ACC112 (cell line): ENCODE measurements around the gene SDK2.

Experiments used
- H2AFZ ChIP-seq: fragments of 200-600 bp; sonication (generic); one replicate; pipeline ENCODE4 v1.6.0; 2017; ENCODE audit warnings: antibody characterized with exemption, low read length; ENCODE audit not compliant: unreplicated experiment
- H3K27ac ChIP-seq: fragments of 200-600 bp; sonication (generic); 2 replicates; pipeline ENCODE4 v1.5.1; 2014; ENCODE audit warnings: low read depth, mild to moderate bottlenecking, antibody characterized with exemption, low read length, moderate library complexity
- H3K27me3 ChIP-seq: fragments of 200-600 bp; sonication (generic); 2 replicates; pipeline ENCODE4 v1.6.1; 2014; ENCODE audit warnings: mild to moderate bottlenecking, antibody characterized with exemption, low read length, moderate library complexity, mixed read lengths; ENCODE audit not compliant: insufficient read depth
- H3K36me3 ChIP-seq: fragments of 200-600 bp; sonication (generic); 2 replicates; pipeline ENCODE4 v1.6.1; 2016; ENCODE audit warnings: mild to moderate bottlenecking, antibody characterized with exemption, low read length, moderate library complexity, mixed read lengths; ENCODE audit not compliant: insufficient read depth
- H3K4me1 ChIP-seq: fragments of 200-600 bp; sonication (generic); one replicate; pipeline ENCODE4 v1.6.1; 2016; ENCODE audit warnings: low read length, mixed read lengths; ENCODE audit not compliant: insufficient read depth, unreplicated experiment, control insufficient read depth
- H3K4me3 ChIP-seq: fragments of 200-600 bp; sonication (generic); 2 replicates; pipeline ENCODE4 v1.5.1; 2014; ENCODE audit warnings: mild to moderate bottlenecking, low read depth, low read length
- H3K79me2 ChIP-seq: fragments of 200-600 bp; sonication (generic); one replicate; pipeline ENCODE4 v1.6.0; 2016; ENCODE audit warnings: low read length; ENCODE audit not compliant: control insufficient read depth, unreplicated experiment, insufficient read depth

SDK2 gene

DNA sequence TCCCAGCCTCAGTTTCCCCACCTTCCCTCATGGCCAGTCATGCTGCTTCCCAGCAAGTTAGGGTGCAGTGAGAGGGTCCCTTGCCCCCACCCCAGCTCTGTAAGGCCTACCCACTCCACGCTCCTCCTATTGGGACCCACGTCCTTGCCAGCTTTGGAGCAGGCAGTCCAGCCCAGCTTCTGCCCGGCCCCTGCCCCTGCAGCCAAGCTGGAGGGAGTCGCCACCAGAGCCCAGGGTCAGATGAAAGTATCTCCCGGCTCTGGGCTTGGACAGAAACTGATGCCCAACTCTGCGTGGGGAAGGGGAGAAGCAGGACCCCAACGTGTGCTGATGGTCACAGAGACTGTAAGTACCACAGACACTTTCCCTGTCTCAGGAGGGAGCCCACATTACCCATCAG, 32.6 kb downstream of the SDK2 start:
- Histone ChIP-seq H2AFZ (no peak overlapping the region), H3K4me3 (no peak overlapping the region), H3K79me2 (no peaks in the 10 kb centered on the region), H3K36me3 (no peaks in the 10 kb centered on the region), H3K4me1 (no peaks in the 10 kb centered on the region), H3K27me3 (no peaks in the 10 kb centered on the region), H3K27ac (no peak overlapping the region)

DNA sequence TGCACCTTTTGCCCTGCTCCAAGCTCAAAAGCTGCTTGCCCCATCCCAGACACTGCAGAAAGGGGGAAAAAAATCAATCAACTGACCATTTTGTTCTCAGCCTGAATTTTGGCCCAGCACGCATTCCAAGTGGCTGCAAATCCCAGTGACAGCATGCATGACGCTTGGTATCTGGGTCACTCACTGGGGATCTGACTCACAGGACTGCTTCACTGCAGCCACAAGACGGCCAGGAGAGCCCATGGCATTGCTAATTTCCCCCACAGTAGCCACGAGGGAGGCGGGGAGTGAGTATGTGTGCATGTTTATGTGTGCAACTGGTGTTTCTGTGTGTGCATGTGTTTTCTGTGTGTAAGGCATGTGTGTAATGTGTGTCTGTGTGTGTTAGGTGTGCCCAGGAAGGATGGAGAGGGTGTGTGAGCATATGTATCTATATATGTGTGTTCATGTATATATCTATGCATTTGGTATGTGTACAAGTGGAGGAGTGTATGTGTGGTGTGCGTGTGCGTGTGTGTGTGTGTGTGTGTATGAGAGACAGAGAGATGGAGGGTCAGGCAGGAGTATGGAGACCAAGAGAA, 33.8 kb downstream of the SDK2 start:
- Histone ChIP-seq H2AFZ (no peak overlapping the region), H3K4me3 (no peak overlapping the region), H3K27me3 (no peaks in the 10 kb centered on the region), H3K36me3 (no peaks in the 10 kb centered on the region), H3K79me2 (no peaks in the 10 kb centered on the region), H3K27ac (no peak overlapping the region), H3K4me1 (no peaks in the 10 kb centered on the region)

DNA sequence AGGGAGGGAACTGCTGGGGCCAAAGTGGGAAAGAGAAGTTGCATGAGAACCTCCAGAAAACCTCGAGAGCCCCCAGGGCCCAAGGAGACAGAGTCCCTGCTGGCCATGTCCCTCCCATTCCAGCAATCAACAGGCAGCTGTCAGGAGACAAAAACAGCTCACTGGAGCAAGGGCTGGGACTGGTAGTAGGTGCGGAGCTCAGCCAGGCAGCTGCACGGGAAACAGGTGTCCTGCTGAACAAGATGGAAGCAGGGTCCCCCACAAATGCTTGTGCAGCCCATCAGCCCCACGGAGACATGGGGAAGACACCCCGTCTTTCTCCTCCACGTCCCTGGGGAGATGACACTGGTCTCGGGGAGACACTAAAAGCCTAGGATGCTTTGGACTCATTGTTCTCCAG, 34.5 kb downstream of the SDK2 start:
- Histone ChIP-seq H3K27me3 (no peaks in the 10 kb centered on the region), H3K79me2 (no peaks in the 10 kb centered on the region), H3K36me3 (no peaks in the 10 kb centered on the region), H2AFZ (no peak overlapping the region), H3K4me3 (no peak overlapping the region), H3K4me1 (no peaks in the 10 kb centered on the region), H3K27ac (no peak overlapping the region)

DNA sequence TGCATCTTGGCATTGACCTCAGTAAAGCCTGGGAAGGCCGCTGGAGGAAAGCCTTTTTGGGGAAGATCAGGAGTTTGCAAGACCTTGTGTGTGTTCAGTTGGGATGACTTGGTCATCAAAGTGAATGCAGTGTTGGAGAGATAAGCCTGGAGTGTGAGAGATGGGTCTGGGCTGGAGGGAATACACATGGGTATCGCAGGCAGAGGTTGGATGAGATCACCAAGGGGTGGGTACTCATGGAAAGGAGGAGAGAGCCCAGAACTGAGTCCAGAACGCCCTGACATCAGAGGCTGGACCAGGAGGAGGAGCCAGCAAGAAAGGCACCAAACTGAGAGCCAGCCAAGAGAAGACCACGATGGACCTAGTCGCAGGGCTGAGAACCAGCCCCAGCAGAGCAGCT, 35.2 kb downstream of the SDK2 start:
- H3K36me3 ChIP-seq = no peaks in the 10 kb centered on the region

DNA sequence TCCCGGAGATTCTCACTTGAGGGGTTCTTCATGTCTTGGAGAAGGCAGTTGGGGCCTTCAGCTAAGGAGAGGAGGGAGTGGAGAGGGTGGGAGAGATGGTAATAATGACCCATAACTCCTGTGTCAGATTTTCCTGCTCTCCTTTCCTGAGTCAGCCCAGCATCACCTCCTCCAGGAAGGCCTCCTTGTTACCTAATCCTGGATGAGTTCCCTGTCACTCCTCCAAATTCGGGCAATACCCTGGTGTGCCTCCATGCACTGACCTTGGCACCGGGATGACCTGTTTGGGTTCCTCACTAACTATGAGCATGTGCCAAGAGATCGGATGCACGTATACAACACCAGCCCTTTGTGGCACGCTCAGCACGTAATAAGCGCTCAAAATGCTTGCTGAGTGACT, 38.8 kb downstream of the SDK2 start:
- Histone ChIP-seq H3K27me3 (no peaks in the 10 kb centered on the region), H3K79me2 (no peaks in the 10 kb centered on the region)

More for the DNA sequence above, 35.2 kb downstream of the SDK2 start:
- H3K79me2 ChIP-seq = no peaks in the 10 kb centered on the region
- no peaks in the 10 kb centered on the region for H3K4me1 ChIP-seq
- H3K27ac ChIP-seq = no peak overlapping the region
- H3K4me3 ChIP-seq = no peak overlapping the region
- no peaks in the 10 kb centered on the region for H3K27me3 ChIP-seq
- H2AFZ ChIP-seq = no peak overlapping the region

DNA sequence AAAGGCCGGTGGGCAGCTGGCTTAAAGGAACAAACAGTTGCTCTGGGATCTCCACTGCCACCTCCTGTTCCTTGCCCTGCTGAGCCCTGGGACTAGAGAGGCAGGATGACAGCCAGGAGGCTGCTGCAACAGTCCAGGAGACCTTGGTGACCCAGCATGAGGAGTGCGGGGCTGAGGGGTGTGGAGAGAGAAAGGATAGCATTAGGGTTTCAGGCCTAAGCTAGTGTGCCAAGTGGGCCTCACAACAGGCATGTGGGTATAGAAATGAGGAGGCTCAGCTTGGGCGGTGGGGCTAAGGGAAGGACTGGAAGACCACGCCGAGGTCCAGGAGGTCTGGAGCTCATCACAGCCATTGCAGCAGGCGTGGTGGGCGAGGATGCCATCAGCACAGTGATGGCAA, 39.8 kb downstream of the SDK2 start:
- Histone ChIP-seq H3K27ac (no peak overlapping the region), H3K27me3 (no peaks in the 10 kb centered on the region), H3K4me3 (no peak overlapping the region), H3K36me3 (no peaks in the 10 kb centered on the region), H3K4me1 (no peaks in the 10 kb centered on the region), H3K79me2 (no peaks in the 10 kb centered on the region), H2AFZ (no peak overlapping the region)

More for the DNA sequence above, 38.8 kb downstream of the SDK2 start:
- H2AFZ ChIP-seq = no peak overlapping the region
- no peak overlapping the region for H3K4me3 ChIP-seq
- H3K27ac ChIP-seq = no peak overlapping the region
- no peaks in the 10 kb centered on the region for H3K4me1 ChIP-seq
- H3K36me3 ChIP-seq = no peaks in the 10 kb centered on the region

DNA sequence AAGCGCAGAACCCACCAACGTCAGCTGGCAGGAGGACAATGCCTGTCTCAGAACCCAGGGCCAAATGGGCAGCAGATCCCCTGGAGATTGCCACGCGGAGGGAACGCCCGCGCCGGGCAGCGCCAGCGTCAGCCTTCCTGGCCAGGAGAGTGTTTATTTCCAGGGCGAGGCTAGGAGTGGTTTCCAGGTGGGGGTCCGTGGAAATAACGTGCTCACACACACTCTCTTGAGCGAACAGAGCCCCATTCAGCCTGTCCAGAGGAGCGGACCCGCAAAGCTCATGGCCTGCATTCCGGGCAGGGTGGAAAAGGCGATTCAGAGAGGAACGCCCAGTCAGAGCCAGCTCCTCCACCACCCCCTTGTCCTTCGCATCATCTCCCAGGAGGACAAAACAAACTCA, 40.3 kb downstream of the SDK2 start:
- Histone ChIP-seq H3K4me1 (no peaks in the 10 kb centered on the region), H3K36me3 (no peaks in the 10 kb centered on the region), H3K27me3 (no peaks in the 10 kb centered on the region), H3K4me3 (no peak overlapping the region), H2AFZ (no peak overlapping the region), H3K27ac (no peak overlapping the region), H3K79me2 (no peaks in the 10 kb centered on the region)

DNA sequence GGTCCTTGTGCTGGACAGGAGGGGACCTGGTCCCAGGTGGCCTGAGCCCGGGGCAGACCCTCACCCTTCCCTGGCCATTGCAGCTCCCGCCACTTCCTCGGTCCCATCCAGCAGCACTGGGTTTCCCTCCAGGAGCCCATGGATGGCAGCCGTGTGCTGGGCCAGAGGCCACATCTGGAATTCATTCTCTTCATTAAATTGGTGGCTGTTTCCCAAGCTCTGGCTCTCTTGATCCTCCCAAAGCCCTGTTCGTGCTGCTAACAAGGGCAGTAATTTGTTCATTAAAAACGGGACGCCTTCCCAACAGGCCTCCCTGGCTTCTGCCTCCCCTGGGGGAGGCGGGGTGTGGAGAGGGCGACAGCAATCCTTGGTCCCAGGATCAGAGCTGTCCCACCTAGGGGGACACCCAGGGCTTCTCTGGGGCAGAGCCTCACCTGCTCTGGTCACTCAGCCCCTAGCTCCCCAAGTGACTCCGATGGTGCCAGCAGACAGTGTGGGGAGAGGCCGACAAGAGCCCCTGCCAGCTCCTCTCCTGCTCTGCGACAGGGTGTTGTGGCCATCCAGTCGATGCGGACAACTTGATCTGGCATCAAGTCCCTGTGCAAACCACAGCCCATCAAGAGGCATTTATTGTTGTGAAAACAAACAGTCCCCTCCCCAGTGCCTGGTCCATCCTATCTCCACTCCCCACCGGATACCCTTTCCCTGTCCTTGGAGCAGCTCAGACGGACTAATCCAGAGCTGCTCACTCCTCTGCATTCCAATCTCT, 44.0 kb downstream of the SDK2 start:
- Histone ChIP-seq H3K27me3 (no peaks in the 10 kb centered on the region), H3K27ac (no peak overlapping the region), H3K79me2 (no peaks in the 10 kb centered on the region), H2AFZ (no peak overlapping the region), H3K4me3 (no peak overlapping the region), H3K4me1 (no peaks in the 10 kb centered on the region), H3K36me3 (no peaks in the 10 kb centered on the region)

DNA sequence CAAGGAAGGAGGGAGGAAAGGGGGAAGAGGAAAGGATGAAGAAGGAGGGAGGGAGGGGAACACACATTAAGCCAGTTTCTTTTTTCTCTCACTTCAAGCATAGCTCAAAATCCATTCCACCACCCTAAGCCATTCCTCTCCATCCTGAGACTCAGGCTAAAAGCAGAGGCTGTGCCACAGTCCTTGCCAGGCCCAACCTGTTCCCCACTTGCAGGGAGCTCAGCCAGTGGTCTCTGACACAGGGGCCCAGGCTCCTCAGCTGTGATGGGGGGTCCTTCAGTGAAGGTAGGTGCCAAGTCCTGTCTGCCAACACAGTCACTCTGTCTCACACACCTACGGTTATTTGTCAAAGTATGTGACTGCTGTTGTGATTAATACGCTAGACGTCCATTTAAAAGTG, 44.6 kb downstream of the SDK2 start:
- no peaks in the 10 kb centered on the region for H3K79me2 ChIP-seq
- no peaks in the 10 kb centered on the region for H3K27me3 ChIP-seq
- no peak overlapping the region for H3K4me3 ChIP-seq
- no peaks in the 10 kb centered on the region for H3K4me1 ChIP-seq
- no peak overlapping the region for H3K27ac ChIP-seq
- H3K36me3 ChIP-seq = no peaks in the 10 kb centered on the region
- H2AFZ ChIP-seq = no peak overlapping the region

DNA sequence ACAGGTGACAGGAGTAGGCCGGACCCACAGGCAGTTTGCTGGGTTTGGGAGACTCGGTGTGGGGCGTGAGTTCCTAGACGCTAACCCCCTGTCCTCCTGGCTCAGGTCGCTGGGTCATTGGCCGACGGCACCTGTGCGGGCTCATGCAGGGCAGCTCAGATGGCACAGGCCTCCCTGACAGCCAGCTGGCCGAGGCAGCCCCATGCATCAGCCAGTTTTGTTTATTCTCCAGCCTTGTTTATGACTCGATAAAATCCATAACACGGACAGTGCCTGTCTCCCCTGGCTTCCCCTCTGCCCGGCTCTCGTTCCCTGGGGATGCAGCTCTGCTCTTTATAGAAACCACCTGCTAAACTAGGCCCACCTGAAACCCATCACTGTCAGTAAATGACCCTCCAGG, 46.0 kb downstream of the SDK2 start:
- no peaks in the 10 kb centered on the region for H3K4me1 ChIP-seq
- H2AFZ ChIP-seq = no peak overlapping the region
- H3K36me3 ChIP-seq = no peaks in the 10 kb centered on the region
- no peaks in the 10 kb centered on the region for H3K79me2 ChIP-seq
- H3K4me3 ChIP-seq = no peak overlapping the region
- H3K27me3 ChIP-seq = no peaks in the 10 kb centered on the region
- no peak overlapping the region for H3K27ac ChIP-seq

DNA sequence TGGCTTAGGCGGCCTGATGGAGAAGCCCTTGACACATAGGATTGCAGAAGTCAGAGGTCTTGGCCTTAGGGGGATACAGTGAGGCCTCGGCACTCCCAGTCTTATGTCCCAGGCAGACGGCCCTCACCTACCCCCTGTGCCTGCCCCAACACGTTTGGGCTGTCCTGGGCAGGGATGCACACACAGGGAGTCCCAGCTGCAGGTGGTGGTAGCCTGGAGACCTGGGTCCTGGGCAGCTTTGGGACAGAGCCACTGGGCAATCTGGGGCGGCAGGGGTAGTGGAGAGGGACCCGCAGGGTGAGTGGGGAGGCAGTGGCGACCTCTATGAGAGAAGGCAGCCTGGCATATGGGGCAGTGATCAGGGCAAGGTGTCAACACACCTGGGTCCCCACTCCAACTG, 48.3 kb downstream of the SDK2 start:
- no peaks in the 10 kb centered on the region for H3K79me2 ChIP-seq
- H2AFZ ChIP-seq = no peak overlapping the region
- no peaks in the 10 kb centered on the region for H3K36me3 ChIP-seq
- H3K4me3 ChIP-seq = no peak overlapping the region
- H3K27ac ChIP-seq = no peak overlapping the region
- H3K27me3 ChIP-seq = no peaks in the 10 kb centered on the region
- H3K4me1 ChIP-seq = no peaks in the 10 kb centered on the region
